Measurements from ENCODE around the gene CRYGD.
"Not testable (repeated sequence)": the region's sequence is repeated elsewhere in the genome, so short reads cannot be mapped to it uniquely, and the experiment has no call there.

Gene CRYGD

GRCh38 chr2:208124013-208124715, at the start of gene CRYGD:
Gene CRYGD, minus strand, starts transcription at chr2:208124524. Its CDS starts 51 bp downstream, at chr2:208124473.
- DNase-seq = not testable (repeated sequence)

DNA sequence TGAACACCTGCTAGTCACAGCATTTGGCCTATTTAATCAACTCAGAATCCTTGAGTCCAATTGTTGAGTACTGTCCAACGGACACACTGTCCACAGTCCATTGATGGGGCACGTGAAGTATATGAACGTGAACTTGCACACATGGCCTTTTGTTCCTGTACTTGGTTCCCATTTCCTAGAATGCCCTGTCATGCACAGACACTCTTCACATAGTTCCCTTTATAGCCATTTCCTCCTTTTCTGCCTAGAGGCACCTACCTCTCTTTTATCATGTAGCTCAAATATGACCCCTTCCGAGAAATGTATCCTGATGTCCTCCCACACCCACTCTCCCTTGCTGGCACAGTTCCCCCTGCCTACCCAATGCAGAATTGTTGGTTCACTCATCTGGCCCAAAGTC, 47.8 kb upstream of the CRYGD start:
- DNase-seq = peak; percentile 86

DNA sequence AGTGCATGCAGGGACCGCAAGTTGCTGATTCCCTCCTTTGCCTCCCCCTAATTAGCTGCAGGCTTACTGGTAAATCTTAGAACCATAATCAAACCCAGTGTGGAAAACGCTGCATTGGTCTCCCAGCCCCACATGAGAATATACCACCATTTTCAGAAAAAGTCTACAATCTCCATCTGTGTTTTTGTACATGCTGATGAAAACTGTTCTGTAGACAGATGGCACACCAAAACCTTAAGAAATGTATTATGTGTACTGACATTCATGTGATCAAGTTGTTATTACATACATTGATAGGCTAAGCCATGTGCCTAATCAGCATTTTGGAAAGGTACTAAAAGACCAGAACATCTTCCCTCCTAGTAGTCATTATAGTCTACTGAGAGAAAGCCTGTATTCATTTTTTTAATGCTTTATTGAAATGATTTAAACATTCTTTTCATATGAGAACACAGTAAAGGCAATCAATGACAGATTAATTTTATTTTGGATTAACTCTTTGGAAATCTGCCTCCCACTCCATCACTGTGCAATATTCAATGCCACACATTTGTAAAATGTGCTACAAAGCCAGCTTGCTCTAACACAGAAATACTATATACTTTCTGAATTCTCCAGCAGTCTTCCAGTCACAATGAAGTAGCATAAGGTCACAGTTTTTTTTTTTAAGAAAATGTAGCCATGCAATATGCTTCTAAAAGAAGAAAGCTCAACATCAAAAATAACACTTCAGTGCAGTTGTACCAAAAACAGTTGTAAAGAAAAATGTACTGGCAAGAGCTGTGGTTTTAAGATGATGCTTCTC, 40.8 kb upstream of the CRYGD start:
- no peak for DNase-seq

- DNase-seq = no peak
Observed at GRCh38 chr2:208163489-208163888, 39.2 kb upstream of the CRYGD start, which contains the start of gene CRYGA. Gene CRYGA, minus strand, starts transcription at chr2:208163589. Its CDS starts 33 bp downstream, at chr2:208163556.

- no peak for DNase-seq
Observed at GRCh38 chr2:208156439-208156838, 32.1 kb upstream of the CRYGD start.

DNA sequence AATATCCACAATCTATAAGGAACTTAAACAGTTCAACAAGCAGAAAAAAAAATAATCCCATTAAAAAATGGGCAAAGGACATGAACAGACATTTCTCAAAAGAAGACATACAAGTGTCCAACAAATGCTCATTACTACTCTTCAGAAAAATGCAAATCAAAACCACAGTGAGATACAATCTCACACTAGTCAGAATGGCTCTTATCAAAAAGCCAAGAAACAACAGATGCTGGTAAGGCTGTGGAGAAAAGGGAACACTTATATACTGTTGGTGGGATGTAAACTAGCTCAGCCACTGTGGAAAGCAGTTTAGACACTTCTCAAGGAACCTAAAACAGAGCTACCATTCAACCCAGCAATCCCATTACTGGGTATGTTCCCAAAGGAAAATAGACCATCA, 28.8 kb upstream of the CRYGD start:
- no peak for DNase-seq

DNA sequence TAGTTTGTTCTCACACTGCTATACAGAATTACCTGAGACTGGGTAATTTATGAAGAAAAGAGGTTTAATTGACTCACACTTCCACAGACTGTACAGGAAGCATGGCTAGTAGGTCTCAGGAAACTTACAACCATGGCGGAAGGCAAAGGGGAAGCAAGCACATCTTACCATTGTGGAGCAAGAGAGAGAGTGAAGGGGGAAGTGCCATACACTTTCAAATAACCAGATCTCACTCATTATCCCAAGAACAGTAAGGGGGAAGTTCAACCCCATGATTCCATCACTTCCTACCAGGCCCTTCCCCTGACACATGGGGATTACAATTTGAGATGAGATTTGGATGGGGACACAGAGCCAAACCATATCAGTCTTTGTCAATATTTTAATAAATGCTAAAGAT, 26.6 kb upstream of the CRYGD start:
- peak; percentile 79 for DNase-seq

DNA sequence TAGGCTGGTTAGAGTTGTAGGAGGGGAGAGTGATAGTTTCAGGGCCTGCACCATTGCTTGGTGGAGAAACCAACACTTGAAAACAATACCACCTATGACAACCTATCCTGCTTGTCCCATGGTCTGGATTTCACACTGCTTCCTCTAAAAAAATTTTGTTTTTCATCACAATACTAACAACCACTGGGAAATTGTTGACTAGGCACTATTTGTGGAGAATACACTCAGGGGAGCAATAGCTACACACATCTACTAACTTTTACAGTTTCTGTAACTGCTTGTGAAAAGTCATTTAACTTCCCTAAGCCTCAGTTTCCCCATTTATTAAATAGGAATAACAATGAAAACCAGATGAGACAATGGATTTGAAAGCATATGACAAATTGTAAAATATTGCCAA, 25.8 kb upstream of the CRYGD start:
- DNase-seq = no peak

- DNase-seq = no peak
Observed at GRCh38 chr2:208148803-208149202, 24.5 kb upstream of the CRYGD start.

DNA sequence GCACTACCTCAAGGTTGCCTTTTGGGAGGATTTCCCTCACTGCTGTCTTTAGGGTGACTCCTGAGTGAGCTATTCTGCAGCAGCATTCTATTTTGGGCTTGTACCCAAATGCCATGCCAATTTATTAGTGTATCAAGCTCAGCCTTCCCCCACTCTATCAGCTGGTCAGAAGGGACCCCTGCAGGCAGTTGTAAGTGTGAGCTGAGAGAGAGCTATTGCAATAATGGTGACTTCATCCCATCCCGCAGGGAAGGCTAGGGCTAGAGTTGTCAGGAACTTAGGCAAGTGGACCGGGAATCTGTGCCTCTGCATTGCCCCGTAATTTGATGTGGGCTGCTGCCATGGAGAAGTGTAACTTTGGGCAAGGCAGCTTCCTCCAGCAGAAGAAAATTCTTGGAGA, 23.4 kb upstream of the CRYGD start:
- DNase-seq = no peak

GRCh38 chr2:208147008-208147407, 22.7 kb upstream of the CRYGD start:
- DNase-seq = no peak

DNA sequence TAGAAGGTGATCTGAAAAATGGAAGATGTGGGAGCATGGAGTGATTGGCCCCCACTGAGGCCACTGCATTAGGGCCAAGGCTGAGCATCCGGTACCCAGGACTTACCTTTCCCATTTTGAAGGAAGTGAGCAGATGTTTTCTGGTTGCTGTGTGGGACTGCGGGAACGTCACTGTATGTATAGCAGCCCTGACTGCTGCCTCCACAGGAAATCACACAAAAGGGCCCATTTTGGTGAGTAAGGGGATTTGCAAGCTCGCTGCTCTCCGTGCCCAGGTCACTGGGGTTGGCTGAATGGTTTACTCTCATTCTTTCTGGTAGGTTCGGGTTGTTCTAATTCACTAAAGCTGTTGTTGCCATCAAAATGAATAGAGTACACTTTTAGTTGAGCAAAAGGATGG, 21.7 kb upstream of the CRYGD start, which contains the start of gene CRYGB:
TSS of gene CRYGB (minus strand) at position 153 of the 400 bp plus-strand sequence. CDS start at position 115, 38 bp downstream.
- no peak for DNase-seq

- no peak for DNase-seq
Observed at GRCh38 chr2:208142925-208143799, 18.8 kb upstream of the CRYGD start.

GRCh38 chr2:208142240-208142924, 18.1 kb upstream of the CRYGD start:
- DNase-seq = no peak

- DNase-seq = peak; percentile 21
Observed at GRCh38 chr2:208139447-208139846, 15.1 kb upstream of the CRYGD start.

GRCh38 chr2:208138334-208138733, 14.0 kb upstream of the CRYGD start:
- DNase-seq = not testable (repeated sequence)

- no peak for DNase-seq
Observed at GRCh38 chr2:208136716-208137094, 12.4 kb upstream of the CRYGD start.

DNA sequence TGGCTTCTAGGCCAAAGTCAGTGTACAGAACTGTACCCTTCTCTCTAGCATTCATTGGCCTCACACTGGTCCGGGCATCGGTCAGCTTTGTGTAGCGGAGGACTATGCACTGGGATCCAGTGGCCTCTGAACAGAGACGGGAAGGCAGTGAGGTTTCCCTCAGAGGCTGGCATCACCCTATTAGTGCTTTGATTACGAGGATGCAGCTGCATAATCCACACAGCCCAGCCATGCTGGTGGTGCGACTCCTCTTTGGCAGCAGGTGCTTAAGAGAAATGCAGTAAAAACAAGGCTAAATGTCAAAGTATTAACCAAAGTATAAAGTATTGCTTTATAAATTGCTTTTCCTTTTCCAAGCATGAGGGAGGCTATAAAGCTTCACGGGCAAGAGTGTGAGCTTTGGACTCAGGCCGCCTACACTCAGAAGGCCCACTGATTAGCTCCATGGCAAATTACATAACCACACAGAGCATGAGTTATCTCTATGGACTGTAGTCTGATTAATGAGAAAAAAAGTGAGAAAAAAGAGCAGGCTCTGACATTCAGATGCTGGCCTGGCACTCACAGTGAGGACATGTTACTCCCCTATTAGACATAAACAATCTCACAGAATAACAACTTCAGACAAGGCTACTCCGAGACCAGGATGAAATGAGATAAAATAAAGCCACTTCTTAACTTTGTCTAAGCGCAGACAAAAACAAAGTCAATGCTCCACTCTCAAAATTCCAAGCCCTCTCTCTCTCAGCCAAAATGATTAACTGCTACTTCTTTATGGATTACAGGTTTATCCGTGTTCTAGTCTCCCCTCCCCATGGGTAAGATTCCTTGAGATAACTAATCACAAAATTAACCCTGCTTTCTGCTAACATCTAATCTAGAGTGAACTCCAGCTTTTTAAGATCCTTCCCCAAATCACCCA, 11.7 kb upstream of the CRYGD start:
- DNase-seq = no peak

GRCh38 chr2:208134928-208135586, 10.7 kb upstream of the CRYGD start:
- DNase-seq = peak; percentile 54

GRCh38 chr2:208130712-208131110, 6.4 kb upstream of the CRYGD start:
- DNase-seq = no peak

Data from MV-4-11 (cell line).